OCI-LY1 (cell line): Measurements from ENCODE around the gene CAPN10.

Source experiments
- CTCF ChIP-seq: fragments of 200-600 bp; sonication (generic), shearing (Covaris generic); IDR thresholded peaks from 2 replicates; pipeline ENCODE4 v1.5.1; 2017; ENCODE audit warnings: mild to moderate bottlenecking, antibody characterized with exemption, low read length, moderate library complexity, mixed read lengths
- EZH2 ChIP-seq: fragments of 200-600 bp; sonication (generic), shearing (Covaris generic); IDR thresholded peaks from 2 replicates; pipeline ENCODE4 v1.8.0; 2017; ENCODE audit warnings: borderline replicate concordance, mixed run types, mild to moderate bottlenecking, antibody characterized with exemption, low read length, moderate library complexity, mixed read lengths

- TF ChIP-seq CTCF = no peak
- TF ChIP-seq EZH2 = no peak
Observed at GRCh38 chr2:240588669-240589068, 2.1 kb downstream of the CAPN10 start.
